NB4 (cell line): Measurements from ENCODE around the gene ZNF197.

Source experiments
- MAX ChIP-seq: IDR thresholded peaks from 2 replicates; pipeline ENCODE4 v1.6.1; 2011; ENCODE audit warnings: low read depth, low read length
- POLR2A ChIP-seq: IDR thresholded peaks from 2 replicates; pipeline ENCODE4 v1.6.1; 2011; ENCODE audit warnings: mild to moderate bottlenecking; ENCODE audit not compliant: insufficient read length; ENCODE audit errors: extremely low read depth

DNA sequence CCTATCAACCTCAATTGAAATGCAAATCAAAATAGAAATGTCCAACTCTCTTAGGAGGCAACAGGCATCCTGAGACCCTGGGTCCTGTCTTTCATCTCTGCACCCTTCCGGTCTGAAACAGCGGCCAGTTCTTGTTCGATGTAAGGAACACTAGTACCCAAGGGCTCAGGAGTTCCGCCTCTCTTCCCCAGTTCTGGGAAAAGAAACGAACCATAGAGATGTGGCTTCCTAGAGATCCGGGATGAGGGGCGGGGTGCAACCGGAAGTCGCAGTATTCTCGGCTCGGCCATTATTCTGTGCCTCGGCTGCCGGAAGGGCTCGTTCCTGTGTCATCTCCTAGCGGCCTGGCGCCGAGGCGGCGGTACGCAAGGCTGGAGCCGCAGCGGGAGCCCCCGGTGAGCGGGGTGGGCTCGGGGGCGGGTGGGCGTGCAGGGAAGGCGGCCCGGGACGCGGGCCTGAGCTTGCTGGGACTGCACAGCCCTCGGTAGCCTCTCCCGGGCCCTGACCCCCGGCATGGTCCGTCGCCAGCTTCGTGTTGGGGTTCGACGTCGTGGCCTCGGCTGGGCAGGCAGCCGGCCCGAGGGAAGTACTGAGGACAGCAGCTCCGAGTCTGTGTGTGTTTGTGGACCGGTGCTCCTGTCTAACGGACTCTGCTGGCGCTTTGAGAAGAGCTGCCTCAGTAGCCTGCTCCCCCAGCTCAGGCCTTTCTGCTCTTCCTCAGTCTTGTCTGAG lies at the start of gene ZNF197:
- TF ChIP-seq POLR2A (peak; percentile 49), MAX (peak; percentile 50)
